ENCODE results near the gene SLC11A1. TPM values are rescaled to one million over a fixed set of nuclear protein-coding genes. Genes with fewer than 3 reads are reported as not detected.

SLC11A1 gene
- total RNA-seq, 1 donor from 2014 or later = not detected

DNA sequence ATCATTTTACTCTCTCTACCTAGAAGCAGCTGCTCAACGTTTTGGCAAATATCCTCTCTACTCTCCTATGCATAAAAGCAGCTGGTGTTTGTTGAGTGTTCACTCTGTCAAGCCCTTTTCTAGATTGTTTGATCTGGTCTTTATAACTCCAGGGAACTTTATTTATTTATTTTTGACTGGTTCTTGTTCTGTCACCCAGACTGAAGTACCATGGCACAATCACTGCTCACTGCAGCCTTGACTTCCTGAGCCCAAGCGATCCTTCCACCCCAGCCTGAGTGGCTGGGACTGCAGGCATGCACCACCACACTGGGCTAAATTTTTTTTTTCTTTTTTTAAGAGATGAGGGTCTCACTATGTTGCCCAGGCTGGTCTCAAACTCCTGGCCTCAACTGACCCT lies 12.7 kb upstream of the SLC11A1 start:
- no peak for DNase-seq (ENCODE audit: low spot score)
- peaks cover 5% of the 10 kb centered on the region for H3K27me3 Mint-ChIP-seq (ENCODE audit: unreplicated experiment)
- no peak overlapping the region for H3K4me3 Mint-ChIP-seq (ENCODE audit: unreplicated experiment)
- H3K9me3 Mint-ChIP-seq (ENCODE audit: unreplicated experiment) = no peaks in the 10 kb centered on the region
- TF ChIP-seq, protein P1, sequence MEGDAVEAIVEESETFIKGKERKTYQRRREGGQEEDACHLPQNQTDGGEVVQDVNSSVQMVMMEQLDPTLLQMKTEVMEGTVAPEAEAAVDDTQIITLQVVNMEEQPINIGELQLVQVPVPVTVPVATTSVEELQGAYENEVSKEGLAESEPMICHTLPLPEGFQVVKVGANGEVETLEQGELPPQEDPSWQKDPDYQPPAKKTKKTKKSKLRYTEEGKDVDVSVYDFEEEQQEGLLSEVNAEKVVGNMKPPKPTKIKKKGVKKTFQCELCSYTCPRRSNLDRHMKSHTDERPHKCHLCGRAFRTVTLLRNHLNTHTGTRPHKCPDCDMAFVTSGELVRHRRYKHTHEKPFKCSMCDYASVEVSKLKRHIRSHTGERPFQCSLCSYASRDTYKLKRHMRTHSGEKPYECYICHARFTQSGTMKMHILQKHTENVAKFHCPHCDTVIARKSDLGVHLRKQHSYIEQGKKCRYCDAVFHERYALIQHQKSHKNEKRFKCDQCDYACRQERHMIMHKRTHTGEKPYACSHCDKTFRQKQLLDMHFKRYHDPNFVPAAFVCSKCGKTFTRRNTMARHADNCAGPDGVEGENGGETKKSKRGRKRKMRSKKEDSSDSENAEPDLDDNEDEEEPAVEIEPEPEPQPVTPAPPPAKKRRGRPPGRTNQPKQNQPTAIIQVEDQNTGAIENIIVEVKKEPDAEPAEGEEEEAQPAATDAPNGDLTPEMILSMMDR (IDR thresholded peaks at IDR 0.05; ENCODE audit: unreplicated experiment) = no peak
- no peak overlapping the region for H3K27ac Mint-ChIP-seq (ENCODE audit: unreplicated experiment)
- H3K36me3 Mint-ChIP-seq (ENCODE audit: low read depth, unreplicated experiment) = no peaks in the 10 kb centered on the region
- peaks cover 3% of the 10 kb centered on the region for H3K4me1 Mint-ChIP-seq (ENCODE audit: unreplicated experiment)

DNA sequence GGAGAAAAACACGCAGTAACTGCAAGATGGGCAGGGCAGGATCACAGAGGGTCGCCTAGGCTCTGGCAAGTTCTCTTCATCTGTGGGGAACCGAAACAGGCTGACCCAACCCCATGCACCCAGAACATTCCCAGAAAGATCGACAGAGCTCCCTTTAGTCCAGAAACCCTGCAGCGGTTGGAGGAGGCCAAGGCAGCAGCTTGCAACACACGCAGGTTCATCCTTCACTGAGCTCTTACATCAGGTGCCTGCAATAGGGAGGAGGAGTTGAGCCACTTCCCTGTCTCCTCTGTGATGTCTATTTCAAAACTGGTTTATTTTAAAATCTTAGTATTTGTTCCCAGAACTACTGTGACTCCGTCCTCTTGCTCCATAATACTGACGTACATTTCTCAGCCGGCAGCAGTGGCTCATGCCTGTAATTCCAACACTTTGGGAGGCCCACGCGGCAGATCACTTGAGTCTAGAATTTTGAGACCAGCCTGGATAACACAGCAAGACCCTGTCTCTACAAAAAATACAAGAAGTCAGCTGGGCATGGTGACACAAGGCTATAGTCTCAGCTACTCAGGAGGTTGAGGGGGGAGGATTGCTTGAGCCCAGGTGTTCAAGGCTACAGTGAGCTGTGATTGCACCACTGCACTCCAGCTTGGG lies 11.5 kb upstream of the SLC11A1 start:
- TF ChIP-seq, protein P1 (IDR thresholded peaks at IDR 0.05; ENCODE audit: unreplicated experiment) = no peak
- H3K4me3 Mint-ChIP-seq (ENCODE audit: unreplicated experiment) = no peak overlapping the region
- H3K4me1 Mint-ChIP-seq (ENCODE audit: unreplicated experiment) = peaks cover 3% of the 10 kb centered on the region
- peaks cover 5% of the 10 kb centered on the region for H3K27me3 Mint-ChIP-seq (ENCODE audit: unreplicated experiment)
- DNase-seq (ENCODE audit: low spot score) = no peak
- H3K9me3 Mint-ChIP-seq (ENCODE audit: unreplicated experiment) = no peaks in the 10 kb centered on the region
- H3K27ac Mint-ChIP-seq (ENCODE audit: unreplicated experiment) = no peak overlapping the region
- H3K36me3 Mint-ChIP-seq (ENCODE audit: low read depth, unreplicated experiment) = no peaks in the 10 kb centered on the region

DNA sequence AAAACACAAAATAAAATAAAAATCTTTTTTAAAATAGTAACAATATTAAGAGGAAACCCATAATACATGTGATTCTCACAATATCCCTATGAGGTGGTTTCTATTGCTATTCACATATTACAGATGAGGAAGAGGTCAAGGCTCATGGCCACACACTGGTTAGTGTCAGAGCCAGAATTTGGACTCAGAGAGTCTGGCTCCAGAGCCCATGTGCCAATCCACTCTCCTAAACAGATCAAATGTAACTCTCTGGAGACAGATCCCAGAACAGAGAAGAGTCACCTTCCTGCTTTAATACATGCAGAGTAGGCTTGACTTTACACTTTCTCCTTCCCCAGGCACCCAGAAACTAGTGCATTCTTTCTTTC lies 10.1 kb upstream of the SLC11A1 start:
- Mint-ChIP-seq H3K4me3 (ENCODE audit: unreplicated experiment) (no peak overlapping the region), H3K4me1 (ENCODE audit: unreplicated experiment) (peaks cover 3% of the 10 kb centered on the region), H3K27ac (ENCODE audit: unreplicated experiment) (no peak overlapping the region), H3K27me3 (ENCODE audit: unreplicated experiment) (peaks cover 1% of the 10 kb centered on the region), H3K36me3 (ENCODE audit: low read depth, unreplicated experiment) (no peaks in the 10 kb centered on the region), H3K9me3 (ENCODE audit: unreplicated experiment) (no peaks in the 10 kb centered on the region)
- DNase-seq (ENCODE audit: low spot score) = no peak
- TF ChIP-seq, protein P1 (IDR thresholded peaks at IDR 0.05; ENCODE audit: unreplicated experiment) = no peak

DNA sequence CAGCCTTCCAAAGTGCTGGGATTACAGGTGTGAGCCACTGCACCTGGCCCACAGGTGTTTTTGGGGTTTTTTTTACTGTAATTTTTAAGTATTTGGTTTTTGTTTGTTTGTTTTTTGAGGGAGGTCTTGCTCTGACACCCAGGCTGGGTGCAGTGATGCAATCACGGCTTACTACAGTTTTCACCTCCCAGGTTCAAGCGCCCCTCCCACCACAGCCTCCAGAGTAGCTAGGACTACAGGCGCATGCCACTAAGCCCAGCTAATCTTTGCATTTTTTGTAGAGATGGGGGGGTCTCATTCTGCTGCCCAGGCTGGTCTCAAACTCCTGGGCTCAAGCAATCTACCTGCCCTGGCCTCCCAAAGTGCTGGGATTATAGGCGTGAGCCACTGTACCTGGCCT lies 7.3 kb upstream of the SLC11A1 start:
- Mint-ChIP-seq H3K9me3 (ENCODE audit: unreplicated experiment) (no peaks in the 10 kb centered on the region), H3K27me3 (ENCODE audit: unreplicated experiment) (peaks cover 2% of the 10 kb centered on the region), H3K27ac (ENCODE audit: unreplicated experiment) (no peak overlapping the region), H3K4me3 (ENCODE audit: unreplicated experiment) (no peak overlapping the region), H3K36me3 (ENCODE audit: low read depth, unreplicated experiment) (no peaks in the 10 kb centered on the region), H3K4me1 (ENCODE audit: unreplicated experiment) (no peaks in the 10 kb centered on the region)
- TF ChIP-seq, protein P1 (IDR thresholded peaks at IDR 0.05; ENCODE audit: unreplicated experiment) = no peak
- DNase-seq (ENCODE audit: low spot score) = no peak

DNA sequence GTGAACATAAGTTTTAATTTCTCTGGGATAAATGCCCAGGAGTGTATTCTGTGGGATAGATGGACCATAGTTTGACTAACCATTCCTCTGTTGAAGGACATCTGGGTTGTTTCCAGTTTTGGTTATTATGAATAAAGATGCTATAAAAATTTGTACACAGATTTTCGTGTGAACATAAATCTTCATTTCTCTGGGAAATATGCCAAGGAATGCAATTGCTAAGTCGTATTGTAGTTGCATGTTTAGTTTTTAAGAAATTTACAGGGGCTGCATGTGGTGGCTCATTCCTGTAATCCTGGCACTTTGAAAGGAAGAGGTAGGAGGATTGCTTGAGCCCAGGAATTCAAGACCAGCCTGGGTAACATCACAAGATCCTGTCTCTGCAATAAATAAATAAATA lies 6.9 kb upstream of the SLC11A1 start:
- no peak overlapping the region for H3K27ac Mint-ChIP-seq (ENCODE audit: unreplicated experiment)
- no peaks in the 10 kb centered on the region for H3K4me1 Mint-ChIP-seq (ENCODE audit: unreplicated experiment)
- peaks cover 2% of the 10 kb centered on the region for H3K27me3 Mint-ChIP-seq (ENCODE audit: unreplicated experiment)
- DNase-seq (ENCODE audit: low spot score) = no peak
- TF ChIP-seq, protein P1 (IDR thresholded peaks at IDR 0.05; ENCODE audit: unreplicated experiment) = no peak
- no peak overlapping the region for H3K4me3 Mint-ChIP-seq (ENCODE audit: unreplicated experiment)
- no peaks in the 10 kb centered on the region for H3K36me3 Mint-ChIP-seq (ENCODE audit: low read depth, unreplicated experiment)
- H3K9me3 Mint-ChIP-seq (ENCODE audit: unreplicated experiment) = no peaks in the 10 kb centered on the region
